ENCODE measurements around the gene ZNF394.

Gene ZNF394

DNA sequence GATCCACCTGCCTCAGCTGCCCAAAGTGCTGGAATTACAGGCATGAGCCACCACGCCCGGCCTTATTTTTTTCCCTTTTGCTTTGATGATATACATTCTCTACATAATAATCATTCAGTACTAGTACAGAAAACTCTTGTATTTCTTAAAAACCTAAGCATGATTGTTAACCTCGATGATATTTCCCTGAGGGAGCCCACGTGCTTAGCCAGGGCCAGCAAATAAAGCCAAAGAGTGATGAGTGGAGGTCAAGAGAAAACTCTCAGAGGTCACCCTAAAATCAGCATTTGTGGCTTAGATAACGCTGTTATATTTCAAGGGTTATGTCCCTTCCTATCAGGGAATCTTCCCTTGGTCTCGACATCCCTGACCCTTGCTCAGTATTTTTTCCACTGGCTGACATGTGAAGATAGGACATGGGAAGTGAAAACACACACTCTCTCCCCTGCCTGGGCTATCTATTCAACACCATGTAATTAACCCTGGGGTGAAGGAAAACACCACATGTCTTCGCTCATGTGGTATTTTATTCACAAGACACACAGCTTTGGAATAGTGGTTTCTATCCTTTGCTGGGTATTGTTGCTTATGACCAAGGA, 39.2 kb upstream of the ZNF394 start:
- Histone ChIP-seq H4K20me1 (ENCODE audit: control insufficient read depth, insufficient read depth, low read depth, low read length) (no peaks in the 10 kb centered on the region), H3F3A (ENCODE audit: control insufficient read depth, insufficient read depth) (no peaks in the 10 kb centered on the region), H3K9me2 (replicated peaks; ENCODE audit: control insufficient read depth, low read length) (no peaks in the 10 kb centered on the region), H3K4me3 (ENCODE audit: low read length) (no peak overlapping the region), H3K9me3 (ENCODE audit: control insufficient read depth, insufficient read depth, low read length) (peaks cover 21% of the 10 kb centered on the region), H3K4me1 (ENCODE audit: control insufficient read depth, low read length) (no peaks in the 10 kb centered on the region), H3K4me2 (ENCODE audit: low read length) (no peak overlapping the region), H3K79me2 (ENCODE audit: control insufficient read depth, low read length) (no peaks in the 10 kb centered on the region), H3K27me3 (ENCODE audit: control insufficient read depth, low read length) (no peaks in the 10 kb centered on the region), H3K36me3 (ENCODE audit: control insufficient read depth, low read length) (peaks cover 4% of the 10 kb centered on the region; the same call in 1 of the 2 replicates), H3K27ac (ENCODE audit: low read depth, low read length) (no peak overlapping the region)
- TF ChIP-seq EZH2phosphoT487 (IDR thresholded peaks at IDR 0.05; ENCODE audit: borderline replicate concordance, low read length) = no peak
- TF ChIP-seq, protein P1, sequence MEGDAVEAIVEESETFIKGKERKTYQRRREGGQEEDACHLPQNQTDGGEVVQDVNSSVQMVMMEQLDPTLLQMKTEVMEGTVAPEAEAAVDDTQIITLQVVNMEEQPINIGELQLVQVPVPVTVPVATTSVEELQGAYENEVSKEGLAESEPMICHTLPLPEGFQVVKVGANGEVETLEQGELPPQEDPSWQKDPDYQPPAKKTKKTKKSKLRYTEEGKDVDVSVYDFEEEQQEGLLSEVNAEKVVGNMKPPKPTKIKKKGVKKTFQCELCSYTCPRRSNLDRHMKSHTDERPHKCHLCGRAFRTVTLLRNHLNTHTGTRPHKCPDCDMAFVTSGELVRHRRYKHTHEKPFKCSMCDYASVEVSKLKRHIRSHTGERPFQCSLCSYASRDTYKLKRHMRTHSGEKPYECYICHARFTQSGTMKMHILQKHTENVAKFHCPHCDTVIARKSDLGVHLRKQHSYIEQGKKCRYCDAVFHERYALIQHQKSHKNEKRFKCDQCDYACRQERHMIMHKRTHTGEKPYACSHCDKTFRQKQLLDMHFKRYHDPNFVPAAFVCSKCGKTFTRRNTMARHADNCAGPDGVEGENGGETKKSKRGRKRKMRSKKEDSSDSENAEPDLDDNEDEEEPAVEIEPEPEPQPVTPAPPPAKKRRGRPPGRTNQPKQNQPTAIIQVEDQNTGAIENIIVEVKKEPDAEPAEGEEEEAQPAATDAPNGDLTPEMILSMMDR (IDR thresholded peaks at IDR 0.05; ENCODE audit: low read depth, low read length, poor library complexity, severe bottlenecking) = no peak

DNA sequence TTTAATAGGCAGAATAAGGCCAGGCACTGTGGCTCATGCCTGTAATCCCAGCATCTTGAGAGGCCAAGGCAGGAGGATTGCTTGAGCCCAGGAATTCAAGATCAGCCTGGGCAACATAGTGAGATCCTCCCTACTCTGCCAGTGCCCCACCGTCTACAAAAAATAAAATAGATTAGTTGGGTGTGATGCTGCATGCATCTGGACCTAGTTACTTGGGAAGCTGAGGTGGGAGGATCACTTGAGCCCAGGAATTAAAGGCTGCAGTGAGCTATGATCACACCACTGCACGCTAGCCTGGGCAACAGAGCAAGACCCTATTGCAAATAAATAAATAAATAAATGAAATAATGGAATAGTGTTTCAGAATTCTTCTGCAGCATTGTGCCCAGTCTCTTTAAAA, 35.6 kb upstream of the ZNF394 start:
- TF ChIP-seq EZH2phosphoT487 (IDR thresholded peaks at IDR 0.05; ENCODE audit: borderline replicate concordance, low read length) = no peak
- TF ChIP-seq, protein P1 (IDR thresholded peaks at IDR 0.05; ENCODE audit: low read depth, low read length, poor library complexity, severe bottlenecking) = no peak
- Histone ChIP-seq H3K36me3 (ENCODE audit: control insufficient read depth, low read length) (peaks cover 25% of the 10 kb centered on the region), H3K27me3 (ENCODE audit: control insufficient read depth, low read length) (no peaks in the 10 kb centered on the region), H4K20me1 (ENCODE audit: control insufficient read depth, insufficient read depth, low read depth, low read length) (no peaks in the 10 kb centered on the region), H3K27ac (ENCODE audit: low read depth, low read length) (no peak overlapping the region), H3F3A (ENCODE audit: control insufficient read depth, insufficient read depth) (no peaks in the 10 kb centered on the region), H3K9me3 (ENCODE audit: control insufficient read depth, insufficient read depth, low read length) (peaks cover 30% of the 10 kb centered on the region), H3K9me2 (replicated peaks; ENCODE audit: control insufficient read depth, low read length) (no peaks in the 10 kb centered on the region), H3K4me3 (ENCODE audit: low read length) (no peak overlapping the region), H3K4me2 (ENCODE audit: low read length) (no peak overlapping the region), H3K4me1 (ENCODE audit: control insufficient read depth, low read length) (no peaks in the 10 kb centered on the region), H3K79me2 (ENCODE audit: control insufficient read depth, low read length) (no peaks in the 10 kb centered on the region)

GRCh38 chr7:99531354-99531765, 31.3 kb upstream of the ZNF394 start:
- H3K4me1 ChIP-seq (ENCODE audit: control insufficient read depth, low read length) = no peaks in the 10 kb centered on the region
- H3K27ac ChIP-seq (ENCODE audit: low read depth, low read length) = no peak overlapping the region
- no peaks in the 10 kb centered on the region for H4K20me1 ChIP-seq (ENCODE audit: control insufficient read depth, insufficient read depth, low read depth, low read length)
- no peaks in the 10 kb centered on the region for H3K27me3 ChIP-seq (ENCODE audit: control insufficient read depth, low read length)
- no peak overlapping the region for H3K4me3 ChIP-seq (ENCODE audit: low read length)
- no peaks in the 10 kb centered on the region for H3K9me2 ChIP-seq (replicated peaks; ENCODE audit: control insufficient read depth, low read length)
- H3K4me2 ChIP-seq (ENCODE audit: low read length) = no peak overlapping the region
- TF ChIP-seq EZH2phosphoT487 (IDR thresholded peaks at IDR 0.05; ENCODE audit: borderline replicate concordance, low read length) = no peak
- TF ChIP-seq, protein P1 (IDR thresholded peaks at IDR 0.05; ENCODE audit: low read depth, low read length, poor library complexity, severe bottlenecking) = no peak
- no peaks in the 10 kb centered on the region for H3K79me2 ChIP-seq (ENCODE audit: control insufficient read depth, low read length)
- H3K9me3 ChIP-seq (ENCODE audit: control insufficient read depth, insufficient read depth, low read length) = peaks cover 42% of the 10 kb centered on the region
- peaks cover 59% of the 10 kb centered on the region for H3K36me3 ChIP-seq (ENCODE audit: control insufficient read depth, low read length)
- no peaks in the 10 kb centered on the region for H3F3A ChIP-seq (ENCODE audit: control insufficient read depth, insufficient read depth)
